H9 (cell line): Measurements from ENCODE around the gene STIM2. TPM values are rescaled to one million over a fixed set of nuclear protein-coding genes. Genes with fewer than 3 reads are reported as not detected.

Experiments
- DNase-seq: peaks from one replicate; pipeline ENCODE4 v3.0.0-alpha.2; 2017
- H2AFZ ChIP-seq: one replicate; pipeline ENCODE4 v1.6.1; 2013; ENCODE audit warnings: mild to moderate bottlenecking, low read length, control low read depth, moderate library complexity
- H2AK5ac ChIP-seq: 2 replicates; pipeline ENCODE4 v1.6.1; 2013; ENCODE audit warnings: low read length, control low read depth, mixed read lengths; ENCODE audit not compliant: insufficient read length
- H2BK120ac ChIP-seq: one replicate; pipeline ENCODE4 v1.6.1; 2013; ENCODE audit warnings: low read depth, mild to moderate bottlenecking, low read length, control low read depth, inconsistent platforms; ENCODE audit not compliant: poor library complexity, severe bottlenecking
- H2BK12ac ChIP-seq: 2 replicates; pipeline ENCODE4 v1.6.1; 2013; ENCODE audit warnings: low read length, control low read depth, mixed read lengths, low read depth; ENCODE audit not compliant: insufficient read length
- H2BK15ac ChIP-seq: 2 replicates; pipeline ENCODE4 v1.6.1; 2013; ENCODE audit warnings: low read depth, low read length, control low read depth
- H2BK20ac ChIP-seq: one replicate; pipeline ENCODE4 v1.6.1; 2013; ENCODE audit warnings: low read depth, mild to moderate bottlenecking, low read length, control low read depth, inconsistent platforms; ENCODE audit not compliant: poor library complexity, severe bottlenecking
- H2BK5ac ChIP-seq: 2 replicates; pipeline ENCODE4 v1.6.1; 2013; ENCODE audit warnings: low read length, control low read depth, mixed read lengths; ENCODE audit not compliant: insufficient read length
- H3K14ac ChIP-seq: 2 replicates; pipeline ENCODE4 v1.6.1; 2013; ENCODE audit warnings: low read length, control low read depth; ENCODE audit not compliant: insufficient read depth
- H3K18ac ChIP-seq: 2 replicates; pipeline ENCODE4 v1.6.1; 2013; ENCODE audit warnings: low read depth, mild to moderate bottlenecking, mixed read lengths, low read length, control low read depth; ENCODE audit not compliant: insufficient read length
- H3K23ac ChIP-seq: 2 replicates; pipeline ENCODE4 v1.6.1; 2013; ENCODE audit warnings: low read length, control low read depth, mixed read lengths, low read depth; ENCODE audit not compliant: insufficient read length
- H3K23me2 ChIP-seq: 2 replicates; pipeline ENCODE4 v1.6.1; 2013; ENCODE audit warnings: low read depth, mild to moderate bottlenecking, mixed read lengths, low read length, control low read depth; ENCODE audit not compliant: insufficient read length, poor library complexity, severe bottlenecking
- H3K27ac ChIP-seq: 2 replicates; pipeline ENCODE4 v1.5.1; 2013; ENCODE audit warnings: low read length, control low read depth, mixed read lengths, low read depth; ENCODE audit not compliant: insufficient read length
- H3K27me3 ChIP-seq: 2 replicates; pipeline ENCODE4 v1.6.1; 2013; ENCODE audit warnings: low read length, control low read depth, inconsistent platforms; ENCODE audit not compliant: insufficient read depth
- H3K4ac ChIP-seq: 2 replicates; pipeline ENCODE4 v1.6.1; 2013; ENCODE audit warnings: low read depth, mild to moderate bottlenecking, control low read depth, inconsistent platforms, low read length, moderate library complexity
- H3K4me1 ChIP-seq: 2 replicates; pipeline ENCODE4 v1.6.1; 2013; ENCODE audit warnings: low read length, control low read depth, inconsistent platforms; ENCODE audit not compliant: insufficient read depth
- H3K4me2 ChIP-seq: 2 replicates; pipeline ENCODE4 v1.6.1; 2013; ENCODE audit warnings: low read length, control low read depth, mixed read lengths; ENCODE audit not compliant: insufficient read length, insufficient read depth
- H3K56ac ChIP-seq: 2 replicates; pipeline ENCODE4 v1.6.1; 2013; ENCODE audit warnings: low read depth, mild to moderate bottlenecking, mixed read lengths, low read length, control low read depth; ENCODE audit not compliant: insufficient read length
- H3K79me1 ChIP-seq: 2 replicates; pipeline ENCODE4 v1.6.1; 2013; ENCODE audit warnings: low read depth, mild to moderate bottlenecking, moderate library complexity, low read length, control low read depth, inconsistent platforms; ENCODE audit not compliant: insufficient read depth, poor library complexity, severe bottlenecking
- H3K79me2 ChIP-seq: 2 replicates; pipeline ENCODE4 v1.6.1; 2013; ENCODE audit warnings: low read length, control low read depth, inconsistent platforms; ENCODE audit not compliant: insufficient read depth
- H3K9ac ChIP-seq: 2 replicates; pipeline ENCODE4 v1.6.1; 2013; ENCODE audit warnings: low read length, control low read depth, mixed read lengths; ENCODE audit not compliant: insufficient read length; ENCODE audit errors: extremely low read depth
- H3K9me3 ChIP-seq: one replicate; pipeline ENCODE4 v1.6.1; 2013; ENCODE audit warnings: low read depth, low read length, inconsistent platforms; ENCODE audit not compliant: control insufficient read depth
- H3T11ph ChIP-seq: one replicate; pipeline ENCODE4 v1.6.1; 2013; ENCODE audit warnings: mild to moderate bottlenecking, low read length, control low read depth, inconsistent platforms
- H4K20me1 ChIP-seq: one replicate; pipeline ENCODE4 v1.6.1; 2013; ENCODE audit not compliant: control insufficient read depth, insufficient read length, insufficient read depth
- H4K5ac ChIP-seq: 2 replicates; pipeline ENCODE4 v1.6.1; 2013; ENCODE audit warnings: low read depth, mild to moderate bottlenecking, mixed read lengths, low read length, control low read depth; ENCODE audit not compliant: insufficient read length
- H4K8ac ChIP-seq: replicated peaks from 2 replicates; pipeline ENCODE4 v1.6.1; 2013; ENCODE audit warnings: low read length, control low read depth, mixed read lengths, low read depth; ENCODE audit not compliant: insufficient read length
- H4K91ac ChIP-seq: 2 replicates; pipeline ENCODE4 v1.6.1; 2013; ENCODE audit warnings: low read depth, mild to moderate bottlenecking, moderate library complexity, mixed read lengths, low read length, control low read depth; ENCODE audit not compliant: insufficient read length
- H3K27ac Mint-ChIP-seq, 3 experiments: 2 replicates in 2 of 3; 3 replicates in 1 of 3; pipeline ENCODE4 v1.8.0; 2020 to 2021; ENCODE audit warnings: mixed read lengths in 3 of 3, mild to moderate bottlenecking in 1 of 3, moderate library complexity in 1 of 3
- H3K27me3 Mint-ChIP-seq: 2 replicates; pipeline ENCODE4 v1.8.0; 2021; ENCODE audit warnings: low read depth, mild to moderate bottlenecking, moderate library complexity, mixed read lengths
- H3K36me3 Mint-ChIP-seq, 3 experiments: 2 replicates in 2 of 3; 3 replicates in 1 of 3; pipeline ENCODE4 v1.8.0; 2020 to 2021; ENCODE audit warnings: low read depth in 3 of 3, mixed read lengths in 3 of 3; ENCODE audit not compliant: insufficient read depth in 1 of 3
- H3K4me1 Mint-ChIP-seq, 2 experiments: 2 replicates each; pipeline ENCODE4 v1.8.0; 2020; ENCODE audit warnings: mixed read lengths in 2 of 2
- H3K4me3 Mint-ChIP-seq, 2 experiments: 2 replicates in 1 of 2; 3 replicates in 1 of 2; pipeline ENCODE4 v1.8.0; 2020 to 2021; ENCODE audit warnings: mild to moderate bottlenecking in 2 of 2, mixed read lengths in 2 of 2, moderate library complexity in 1 of 2
- H3K9me3 Mint-ChIP-seq, 2 experiments: 2 replicates in 1 of 2; 3 replicates in 1 of 2; pipeline ENCODE4 v1.8.0; 2020; ENCODE audit warnings: mild to moderate bottlenecking in 2 of 2, mixed read lengths in 2 of 2, moderate library complexity in 1 of 2
- WGBS: extraction: QIAGEN DNeasy Blood & Tissue Kit; methylation state at CpG from one replicate; pipeline ENCODE4 v1.1.7; 2013; ENCODE audit warnings: missing lambda C conversion rate, low lambda C conversion rate, mixed read lengths; ENCODE audit not compliant: insufficient read length; ENCODE audit errors: extremely low coverage; 5-methylcytosine and 5-hydroxymethylcytosine counted together
- total RNA-seq: library from RNA; stranded (reverse); gene quantifications from 2 replicates; pipeline ENCODE4 v1.2.1, GENCODE V29; 2021
- TF ChIP-seq, protein P1 (sequence below): fragments of 200-600 bp; sonication (generic); conservative IDR thresholded peaks from 3 replicates; pipeline ENCODE4 v1.8.0; 2021; ENCODE audit warnings: antibody characterized with exemption, mild to moderate bottlenecking

The STIM2 gene
- total RNA-seq, 1 experiment from 2014 or later = 26.2 TPM

DNA sequence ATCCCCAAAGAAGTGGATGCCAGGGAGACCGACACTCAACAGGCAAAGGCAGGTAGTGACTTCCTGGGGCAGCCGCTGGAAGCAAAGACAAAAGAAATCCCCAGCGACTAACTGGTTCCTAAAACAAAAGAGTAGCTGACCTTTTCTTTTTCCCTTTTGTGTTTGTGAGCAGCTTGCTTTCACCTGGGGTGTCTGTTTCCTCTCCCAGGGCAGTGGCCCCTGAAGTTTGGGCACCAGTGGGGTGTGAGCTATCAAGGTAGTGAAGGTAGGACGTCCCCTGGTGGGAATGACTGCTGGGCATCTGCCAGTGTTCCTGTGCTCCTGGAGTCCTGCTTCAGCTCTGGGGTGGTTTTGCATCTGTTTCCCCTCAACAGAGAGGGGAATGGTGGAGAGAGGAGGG lies 41.6 kb upstream of the STIM2 start:
- Histone ChIP-seq H3K27me3 (no peaks in the 10 kb centered on the region), H3K23me2 (no peaks in the 10 kb centered on the region), H3K79me2 (no peaks in the 10 kb centered on the region), H3K56ac (peak overlapping the region; percentile 35), H2AFZ (no peak overlapping the region), H3K23ac (no peak overlapping the region), H3K4me1 (peaks cover 11% of the 10 kb centered on the region; the same call in 1 of the 2 replicates), H3K18ac (no peak overlapping the region), H2BK20ac (no peak overlapping the region), H3K4me2 (peak overlapping the region; percentile 43), H3K79me1 (no peaks in the 10 kb centered on the region), H4K91ac (no peak overlapping the region), H4K5ac (peak overlapping the region; percentile 64), H2BK15ac (no peak overlapping the region), H3K4ac (no peak overlapping the region), H2BK12ac (no peak overlapping the region), H3K9ac (no peak overlapping the region), H4K20me1 (no peaks in the 10 kb centered on the region), H3K14ac (no peak overlapping the region), H3K9me3 (no peaks in the 10 kb centered on the region), H2BK120ac (no peak overlapping the region), H3T11ph (no peak overlapping the region), H4K8ac (no peak overlapping the region), H3K27ac (no peak overlapping the region), H2AK5ac (peak overlapping the region; percentile 67), H2BK5ac (no peak overlapping the region)
- TF ChIP-seq, protein P1, sequence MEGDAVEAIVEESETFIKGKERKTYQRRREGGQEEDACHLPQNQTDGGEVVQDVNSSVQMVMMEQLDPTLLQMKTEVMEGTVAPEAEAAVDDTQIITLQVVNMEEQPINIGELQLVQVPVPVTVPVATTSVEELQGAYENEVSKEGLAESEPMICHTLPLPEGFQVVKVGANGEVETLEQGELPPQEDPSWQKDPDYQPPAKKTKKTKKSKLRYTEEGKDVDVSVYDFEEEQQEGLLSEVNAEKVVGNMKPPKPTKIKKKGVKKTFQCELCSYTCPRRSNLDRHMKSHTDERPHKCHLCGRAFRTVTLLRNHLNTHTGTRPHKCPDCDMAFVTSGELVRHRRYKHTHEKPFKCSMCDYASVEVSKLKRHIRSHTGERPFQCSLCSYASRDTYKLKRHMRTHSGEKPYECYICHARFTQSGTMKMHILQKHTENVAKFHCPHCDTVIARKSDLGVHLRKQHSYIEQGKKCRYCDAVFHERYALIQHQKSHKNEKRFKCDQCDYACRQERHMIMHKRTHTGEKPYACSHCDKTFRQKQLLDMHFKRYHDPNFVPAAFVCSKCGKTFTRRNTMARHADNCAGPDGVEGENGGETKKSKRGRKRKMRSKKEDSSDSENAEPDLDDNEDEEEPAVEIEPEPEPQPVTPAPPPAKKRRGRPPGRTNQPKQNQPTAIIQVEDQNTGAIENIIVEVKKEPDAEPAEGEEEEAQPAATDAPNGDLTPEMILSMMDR = no peak
- Mint-ChIP-seq H3K27ac (peak overlapping the region in 1 of 3 experiments; percentile 92; a peak in 2 of 7 replicates), H3K4me3 (no peak overlapping the region), H3K9me3 (peaks cover 12 to 16% of the 10 kb centered on the region in 2 experiments), H3K36me3 (peaks cover 7 to 12% (median 10%) of the 10 kb centered on the region in 3 experiments), H3K4me1 (peaks cover 25 to 43% of the 10 kb centered on the region in 2 experiments), H3K27me3 (peaks cover 17% of the 10 kb centered on the region)
- whole genome bisulfite sequencing = no CpG with 5 or more reads among the region's 4 CpGs
- peak; percentile 58 for DNase-seq
